Breast epithelium (tissue), 3 donors: ENCODE results near the gene P2RX3.

Source experiments
- CTCF ChIP-seq, 3 donors: fragments of 450-650 bp; IDR thresholded peaks; one replicate each; pipeline ENCODE4 v1.5.1; 2016 to 2017; ENCODE audit warnings: antibody characterized with exemption in 3 of 3, mild to moderate bottlenecking in 3 of 3, moderate library complexity in 3 of 3
- POLR2A ChIP-seq: fragments of 450-650 bp; IDR thresholded peaks from one replicate; pipeline ENCODE4 v1.6.1; 2016; ENCODE audit warnings: antibody characterized with exemption, mild to moderate bottlenecking, moderate library complexity
- POLR2AphosphoS5 ChIP-seq, 3 donors: sonication (generic); formaldehyde crosslinking; IDR thresholded peaks; one replicate each; pipeline ENCODE4 v1.6.1; 2017; ENCODE audit warnings: antibody characterized with exemption in 3 of 3

- TF ChIP-seq CTCF (IDR thresholded peaks at IDR 0.05) = no peak
- TF ChIP-seq POLR2A = no peak
- no peak for TF ChIP-seq POLR2AphosphoS5 (IDR thresholded peaks at IDR 0.05)
These were observed 38.9 kb upstream of the P2RX3 start for GRCh38 chr11:57299150-57299737.
